Measurements from ENCODE around the gene TEX44. TPM values are rescaled to one million over a fixed set of nuclear protein-coding genes. Genes with fewer than 3 reads are reported as not detected.
A peak's percentile ranks its signal among the peaks of the same experiment; 100 is the strongest.

The TEX44 gene
- total RNA-seq, 4 donors from 2014 or later: not detected

GRCh38 chr2:231600619-231601355, 8.1 kb downstream of the TEX44 start:
- Histone ChIP-seq H3K27ac (peak overlapping the region in 3 of 4 donors; percentile 25 to 100 (median 99)), H3K27me3 (no peaks in the 10 kb centered on the region), H3K4me3 (no peak overlapping the region), H3K9me3 (no peaks in the 10 kb centered on the region), H3K36me3 (no peaks in the 10 kb centered on the region), H3K4me1 (peaks cover 0 to 57% (median 23%) of the 10 kb centered on the region in 3 donors)
- TF ChIP-seq POLR2A (IDR thresholded peaks at IDR 0.05) (no peak), CTCF (IDR thresholded peaks at IDR 0.05) (no peak), EP300 (IDR thresholded peaks at IDR 0.05) (no peak), POLR2AphosphoS5 (IDR thresholded peaks at IDR 0.05) (no peak)
- no peak for ATAC-seq
- 23 to 42% methylated on average over 5 of the region's 11 CpGs for WGBS, 2 donors (ENCODE audit: low coverage in 1 of 2)

GRCh38 chr2:231601356-231602229, 8.9 kb downstream of the TEX44 start:
- H3K9me3 ChIP-seq: no peaks in the 10 kb centered on the region
- no peak overlapping the region for H3K4me3 ChIP-seq
- peaks cover 0 to 65% (median 25%) of the 10 kb centered on the region in 3 donors for H3K4me1 ChIP-seq
- ATAC-seq: no peak
- no peaks in the 10 kb centered on the region for H3K36me3 ChIP-seq
- H3K27me3 ChIP-seq: no peaks in the 10 kb centered on the region
- H3K27ac ChIP-seq: peak overlapping the region in 3 of 4 donors; percentile 52 to 100 (median 99)
- TF ChIP-seq POLR2AphosphoS5 (IDR thresholded peaks at IDR 0.05): no peak
- peak in 3 of 4 experiments; percentile 81 to 87 (median 85) for TF ChIP-seq CTCF (IDR thresholded peaks at IDR 0.05)
- 23 to 39% methylated on average over 9 to 12 of the region's 12 CpGs for WGBS, 2 donors (ENCODE audit: low coverage in 1 of 2)

GRCh38 chr2:231602859-231603467, 10.3 kb downstream of the TEX44 start:
- 75% methylated on average over 6 of the region's 6 CpGs; no CpG with 5 or more reads in 1 of the 2 donors for whole genome bisulfite sequencing, 2 donors (ENCODE audit: low coverage in 1 of 2)
- Histone ChIP-seq H3K36me3 (no peaks in the 10 kb centered on the region), H3K4me3 (no peak overlapping the region), H3K4me1 (peaks cover 0 to 68% (median 25%) of the 10 kb centered on the region in 3 donors), H3K27me3 (no peaks in the 10 kb centered on the region), H3K27ac (peak overlapping the region; percentile 95 to 100 (median 100)), H3K9me3 (no peaks in the 10 kb centered on the region)
- no peak for TF ChIP-seq EP300 (IDR thresholded peaks at IDR 0.05)
- TF ChIP-seq POLR2A (IDR thresholded peaks at IDR 0.05): no peak
- TF ChIP-seq CTCF (IDR thresholded peaks at IDR 0.05): no peak
- TF ChIP-seq POLR2AphosphoS5 (IDR thresholded peaks at IDR 0.05): no peak
- no peak for ATAC-seq

GRCh38 chr2:231604101-231604684, 11.5 kb downstream of the TEX44 start:
- H3K4me3 ChIP-seq: peak overlapping the region; percentile 34 to 64
- WGBS, 2 donors (ENCODE audit: low coverage in 1 of 2): no CpG with 5 or more reads among the region's 40 CpGs
- no peaks in the 10 kb centered on the region for H3K9me3 ChIP-seq
- H3K27ac ChIP-seq: peak overlapping the region; percentile 95 to 100 (median 100)
- H3K27me3 ChIP-seq: no peaks in the 10 kb centered on the region
- peaks cover 0 to 68% (median 25%) of the 10 kb centered on the region in 3 donors for H3K4me1 ChIP-seq
- TF ChIP-seq CTCF (IDR thresholded peaks at IDR 0.05) (peak in 2 of 4 experiments; percentile 12 to 25), POLR2A (IDR thresholded peaks at IDR 0.05) (peak; percentile 80 to 93), EP300 (IDR thresholded peaks at IDR 0.05) (no peak), POLR2AphosphoS5 (IDR thresholded peaks at IDR 0.05) (peak; percentile 1)
- no peaks in the 10 kb centered on the region for H3K36me3 ChIP-seq
- peak; percentile 48 for ATAC-seq
